ENCODE results near the gene SLC66A1.

- TF ChIP-seq EP300 (IDR thresholded peaks at IDR 0.05; ENCODE audit: low read depth) (no peak), CTCF (IDR thresholded peaks at IDR 0.05) (no peak), POLR2AphosphoS5 (IDR thresholded peaks at IDR 0.05) (no peak), POLR2A (IDR thresholded peaks at IDR 0.05) (no peak)
Observed at GRCh38 chr1:19360432-19360831, 48.3 kb downstream of the SLC66A1 start.
